ENCODE data around the gene UQCC3. TPM values are rescaled to one million over a fixed set of nuclear protein-coding genes. Genes with fewer than 3 reads are reported as not detected.

Gene UQCC3
- total and polyA plus RNA-seq, 10 of the 15 experiments (the other 5 are each of a cell fraction or from before 2014, with no cell fraction given) = 1.3 to 20.5 (median 8.2) TPM

DNA sequence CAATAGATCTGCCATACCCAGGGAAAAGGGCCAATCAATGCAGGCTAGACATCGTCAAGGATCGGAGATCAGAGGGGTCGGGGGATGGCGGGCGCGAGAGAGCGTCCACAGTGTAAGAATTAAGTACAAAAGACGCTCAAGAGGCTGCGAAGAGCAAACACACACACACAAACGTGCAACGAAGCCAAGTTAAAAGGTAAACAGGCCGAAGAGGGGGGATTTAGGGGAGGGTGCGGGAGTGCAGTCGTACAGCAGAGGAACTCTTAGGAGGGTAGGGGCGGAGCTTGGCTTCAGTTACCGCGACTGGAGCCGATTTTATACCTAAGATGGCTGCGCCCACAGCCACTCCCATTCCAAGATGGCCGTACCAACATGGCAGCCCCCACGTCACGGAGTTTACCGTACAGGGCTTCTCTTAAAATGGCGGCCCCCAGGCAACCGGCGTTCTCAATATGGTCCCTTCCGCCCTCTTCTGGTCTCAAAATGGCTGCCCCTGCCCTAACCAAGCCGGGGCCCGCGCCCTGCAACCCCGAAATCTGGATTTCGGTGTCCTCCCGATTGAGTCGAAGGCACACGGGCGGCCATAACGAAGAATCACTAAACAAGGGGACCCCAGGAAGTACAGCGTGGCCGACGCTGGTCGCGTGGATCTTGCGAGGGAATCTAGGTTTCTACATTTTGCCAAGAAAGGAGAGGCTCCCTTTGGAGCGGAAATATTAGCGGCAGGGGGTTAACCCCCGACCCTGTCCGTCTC is 38.0 kb downstream of the UQCC3 start (continued):
- TF ChIP-seq, protein P1, sequence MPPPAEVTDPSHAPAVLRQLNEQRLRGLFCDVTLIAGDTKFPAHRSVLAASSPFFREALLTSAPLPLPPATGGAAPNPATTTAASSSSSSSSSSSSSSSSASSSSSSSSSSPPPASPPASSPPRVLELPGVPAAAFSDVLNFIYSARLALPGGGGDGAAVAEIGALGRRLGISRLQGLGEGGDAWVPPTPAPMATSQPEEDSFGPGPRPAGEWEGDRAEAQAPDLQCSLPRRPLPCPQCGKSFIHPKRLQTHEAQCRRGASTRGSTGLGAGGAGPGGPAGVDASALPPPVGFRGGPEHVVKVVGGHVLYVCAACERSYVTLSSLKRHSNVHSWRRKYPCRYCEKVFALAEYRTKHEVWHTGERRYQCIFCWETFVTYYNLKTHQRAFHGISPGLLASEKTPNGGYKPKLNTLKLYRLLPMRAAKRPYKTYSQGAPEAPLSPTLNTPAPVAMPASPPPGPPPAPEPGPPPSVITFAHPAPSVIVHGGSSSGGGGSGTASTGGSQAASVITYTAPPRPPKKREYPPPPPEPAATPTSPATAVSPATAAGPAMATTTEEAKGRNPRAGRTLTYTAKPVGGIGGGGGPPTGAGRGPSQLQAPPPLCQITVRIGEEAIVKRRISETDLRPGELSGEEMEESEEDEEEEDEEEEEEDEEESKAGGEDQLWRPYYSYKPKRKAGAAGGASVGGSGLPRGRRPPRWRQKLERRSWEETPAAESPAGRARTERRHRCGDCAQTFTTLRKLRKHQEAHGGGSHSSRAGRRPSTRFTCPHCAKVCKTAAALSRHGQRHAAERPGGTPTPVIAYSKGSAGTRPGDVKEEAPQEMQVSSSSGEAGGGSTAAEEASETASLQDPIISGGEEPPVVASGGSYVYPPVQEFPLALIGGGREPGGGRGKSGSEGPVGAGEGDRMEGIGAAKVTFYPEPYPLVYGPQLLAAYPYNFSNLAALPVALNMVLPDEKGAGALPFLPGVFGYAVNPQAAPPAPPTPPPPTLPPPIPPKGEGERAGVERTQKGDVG (CRISPR knock-in tag; IDR thresholded peaks at IDR 0.05) = no peak
- TF ChIP-seq CBFB (IDR thresholded peaks at IDR 0.05; ENCODE audit: low read depth) (no peak), NR2F1 (conservative IDR thresholded peaks at IDR 0.05) (0 out of 2 replicates have a peak, but pooled peaks have one; percentile 23), MTA2 (IDR thresholded peaks at IDR 0.05; ENCODE audit: low read depth) (0 out of 2 replicates have a peak, but pooled peaks have one; percentile 9), BHLHE40 (IDR thresholded peaks at IDR 0.05; ENCODE audit: borderline replicate concordance in 1 of 2, low read depth in 2 of 2, low read length in 1 of 2) (peak in 1 of 2 experiments; percentile 13; a peak in 1 of 4 replicates), RFX5 (IDR thresholded peaks at IDR 0.05; ENCODE audit: low read depth, low read length) (no peak), ATF2 (IDR thresholded peaks at IDR 0.05; ENCODE audit: low read length) (no peak), KDM1A (IDR thresholded peaks at IDR 0.05; ENCODE audit: borderline replicate concordance) (no peak), ETV6 (conservative IDR thresholded peaks at IDR 0.05 in 1 of 2, IDR thresholded peaks at IDR 0.05 in 1 of 2; ENCODE audit: borderline replicate concordance in 1 of 2, low read depth in 1 of 2) (no peak), CBX5 (IDR thresholded peaks at IDR 0.05; ENCODE audit: low read depth) (0 out of 2 replicates have a peak, but pooled peaks have one; percentile 27), PAX5 (IDR thresholded peaks at IDR 0.05; ENCODE audit: borderline replicate concordance, low read depth, low read length) (0 out of 2 replicates have a peak, but pooled peaks have one; percentile 46), SREBF2 (IDR thresholded peaks at IDR 0.05; ENCODE audit: low read length) (no peak), NFYA (IDR thresholded peaks at IDR 0.05; ENCODE audit: borderline replicate concordance, low read depth, low read length) (no peak), SIN3A (IDR thresholded peaks at IDR 0.05; ENCODE audit: low read depth, low read length) (0 out of 2 replicates have a peak, but pooled peaks have one; percentile 60), CHD1 (IDR thresholded peaks at IDR 0.05; ENCODE audit: low read depth, low read length) (0 out of 2 replicates have a peak, but pooled peaks have one; percentile 71)
- TF ChIP-seq, protein P2, sequence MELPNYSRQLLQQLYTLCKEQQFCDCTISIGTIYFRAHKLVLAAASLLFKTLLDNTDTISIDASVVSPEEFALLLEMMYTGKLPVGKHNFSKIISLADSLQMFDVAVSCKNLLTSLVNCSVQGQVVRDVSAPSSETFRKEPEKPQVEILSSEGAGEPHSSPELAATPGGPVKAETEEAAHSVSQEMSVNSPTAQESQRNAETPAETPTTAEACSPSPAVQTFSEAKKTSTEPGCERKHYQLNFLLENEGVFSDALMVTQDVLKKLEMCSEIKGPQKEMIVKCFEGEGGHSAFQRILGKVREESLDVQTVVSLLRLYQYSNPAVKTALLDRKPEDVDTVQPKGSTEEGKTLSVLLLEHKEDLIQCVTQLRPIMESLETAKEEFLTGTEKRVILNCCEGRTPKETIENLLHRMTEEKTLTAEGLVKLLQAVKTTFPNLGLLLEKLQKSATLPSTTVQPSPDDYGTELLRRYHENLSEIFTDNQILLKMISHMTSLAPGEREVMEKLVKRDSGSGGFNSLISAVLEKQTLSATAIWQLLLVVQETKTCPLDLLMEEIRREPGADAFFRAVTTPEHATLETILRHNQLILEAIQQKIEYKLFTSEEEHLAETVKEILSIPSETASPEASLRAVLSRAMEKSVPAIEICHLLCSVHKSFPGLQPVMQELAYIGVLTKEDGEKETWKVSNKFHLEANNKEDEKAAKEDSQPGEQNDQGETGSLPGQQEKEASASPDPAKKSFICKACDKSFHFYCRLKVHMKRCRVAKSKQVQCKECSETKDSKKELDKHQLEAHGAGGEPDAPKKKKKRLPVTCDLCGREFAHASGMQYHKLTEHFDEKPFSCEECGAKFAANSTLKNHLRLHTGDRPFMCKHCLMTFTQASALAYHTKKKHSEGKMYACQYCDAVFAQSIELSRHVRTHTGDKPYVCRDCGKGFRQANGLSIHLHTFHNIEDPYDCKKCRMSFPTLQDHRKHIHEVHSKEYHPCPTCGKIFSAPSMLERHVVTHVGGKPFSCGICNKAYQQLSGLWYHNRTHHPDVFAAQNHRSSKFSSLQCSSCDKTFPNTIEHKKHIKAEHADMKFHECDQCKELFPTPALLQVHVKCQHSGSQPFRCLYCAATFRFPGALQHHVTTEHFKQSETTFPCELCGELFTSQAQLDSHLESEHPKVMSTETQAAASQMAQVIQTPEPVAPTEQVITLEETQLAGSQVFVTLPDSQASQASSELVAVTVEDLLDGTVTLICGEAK (IDR thresholded peaks at IDR 0.05; ENCODE audit: borderline replicate concordance) = peak; percentile 69; the same call in 1 of the 2 replicates
- TF ChIP-seq, protein P3, sequence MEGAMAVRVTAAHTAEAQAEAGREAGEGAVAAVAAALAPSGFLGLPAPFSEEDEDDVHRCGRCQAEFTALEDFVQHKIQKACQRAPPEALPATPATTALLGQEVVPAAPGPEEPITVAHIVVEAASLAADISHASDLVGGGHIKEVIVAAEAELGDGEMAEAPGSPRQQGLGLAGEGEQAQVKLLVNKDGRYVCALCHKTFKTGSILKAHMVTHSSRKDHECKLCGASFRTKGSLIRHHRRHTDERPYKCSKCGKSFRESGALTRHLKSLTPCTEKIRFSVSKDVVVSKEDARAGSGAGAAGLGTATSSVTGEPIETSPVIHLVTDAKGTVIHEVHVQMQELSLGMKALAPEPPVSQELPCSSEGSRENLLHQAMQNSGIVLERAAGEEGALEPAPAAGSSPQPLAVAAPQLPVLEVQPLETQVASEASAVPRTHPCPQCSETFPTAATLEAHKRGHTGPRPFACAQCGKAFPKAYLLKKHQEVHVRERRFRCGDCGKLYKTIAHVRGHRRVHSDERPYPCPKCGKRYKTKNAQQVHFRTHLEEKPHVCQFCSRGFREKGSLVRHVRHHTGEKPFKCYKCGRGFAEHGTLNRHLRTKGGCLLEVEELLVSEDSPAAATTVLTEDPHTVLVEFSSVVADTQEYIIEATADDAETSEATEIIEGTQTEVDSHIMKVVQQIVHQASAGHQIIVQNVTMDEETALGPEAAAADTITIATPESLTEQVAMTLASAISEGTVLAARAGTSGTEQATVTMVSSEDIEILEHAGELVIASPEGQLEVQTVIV (IDR thresholded peaks at IDR 0.05; ENCODE audit: borderline replicate concordance, partially characterized antibody) = no peak
